H7 (cell line): ENCODE measurements around the gene CST5. TPM values are rescaled to one million over a fixed set of nuclear protein-coding genes. Genes with fewer than 3 reads are reported as not detected.

ENCODE experiments used
- DNase-seq: peaks from one replicate; pipeline ENCODE4 v3.0.0; 2012
- H3K27me3 ChIP-seq: 2 replicates; pipeline ENCODE4 v1.6.0; 2011; ENCODE audit warnings: mild to moderate bottlenecking, low read length; ENCODE audit not compliant: control insufficient read depth, insufficient read depth
- H3K36me3 ChIP-seq: replicated peaks from 2 replicates; pipeline ENCODE4 v1.5.1; 2011; ENCODE audit warnings: low read length; ENCODE audit not compliant: control insufficient read depth, insufficient read depth
- H3K4me3 ChIP-seq: 2 replicates; pipeline ENCODE4 v1.5.1; 2011; ENCODE audit warnings: low read depth, mild to moderate bottlenecking, control low read depth, low read length, moderate library complexity; ENCODE audit not compliant: insufficient read depth
- total RNA-seq: library from RNA; depleted of rRNA; stranded (reverse); fragments of >200 nt; shearing (Covaris generic); gene quantifications from 2 replicates; pipeline ENCODE4 v1.2.3, GENCODE V29; 2014; rRNA removed

The CST5 gene, protein sequence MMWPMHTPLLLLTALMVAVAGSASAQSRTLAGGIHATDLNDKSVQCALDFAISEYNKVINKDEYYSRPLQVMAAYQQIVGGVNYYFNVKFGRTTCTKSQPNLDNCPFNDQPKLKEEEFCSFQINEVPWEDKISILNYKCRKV
- total RNA-seq, result not detected in 2 replicates

DNA sequence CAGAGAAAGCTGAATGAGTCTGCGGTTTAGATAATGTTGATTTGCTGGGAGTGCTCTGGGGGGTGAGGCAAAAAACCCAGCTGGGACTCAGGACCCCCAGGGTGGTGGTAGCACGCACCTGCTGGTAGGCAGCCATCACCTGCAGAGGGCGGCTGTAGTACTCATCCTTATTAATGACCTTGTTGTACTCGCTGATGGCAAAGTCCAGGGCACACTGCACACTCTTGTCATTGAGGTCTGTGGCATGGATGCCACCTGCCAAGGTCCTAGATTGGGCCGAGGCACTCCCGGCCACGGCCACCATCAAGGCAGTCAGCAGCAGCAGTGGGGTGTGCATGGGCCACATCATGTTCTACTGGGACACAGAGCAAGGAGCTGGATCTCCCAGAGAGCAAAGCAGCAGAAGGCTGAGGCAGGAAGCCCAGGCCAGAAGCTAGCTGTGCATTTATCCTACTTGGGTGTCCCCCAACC, at the start of gene CST5:
Gene CST5, minus strand, starts transcription at position 421 of the 471 bp plus-strand sequence. Its CDS starts 72 bp downstream, at position 349.
- no peaks in the 10 kb centered on the region for H3K27me3 ChIP-seq
- H3K36me3 ChIP-seq, result no peaks in the 10 kb centered on the region
- H3K4me3 ChIP-seq, result no peak within 1 kb of the TSS
- DNase-seq, result no peak

DNA sequence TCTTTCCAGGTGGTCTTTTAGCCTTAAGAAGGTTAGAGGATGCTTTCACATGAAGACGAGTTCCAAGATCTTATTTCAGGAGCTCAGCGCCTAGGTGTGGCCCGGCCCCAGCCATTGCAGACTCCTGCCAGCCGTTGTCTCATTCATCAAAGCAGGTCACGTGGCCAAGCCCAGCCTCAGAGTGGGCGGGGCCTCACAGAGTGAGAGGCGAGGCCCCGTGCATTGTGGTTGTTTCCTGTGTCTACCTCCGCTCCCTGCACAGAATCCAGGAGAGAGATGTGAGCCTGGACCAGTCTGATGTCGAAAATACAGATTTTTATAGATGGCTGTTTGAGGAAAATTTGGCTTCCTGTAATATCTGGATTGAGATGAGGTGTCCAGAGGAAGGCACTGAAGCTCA, 49.2 kb upstream of the CST5 start:
- Histone ChIP-seq H3K27me3 (no peaks in the 10 kb centered on the region), H3K4me3 (no peak overlapping the region), H3K36me3 (no peaks in the 10 kb centered on the region)
- no peak for DNase-seq

DNA sequence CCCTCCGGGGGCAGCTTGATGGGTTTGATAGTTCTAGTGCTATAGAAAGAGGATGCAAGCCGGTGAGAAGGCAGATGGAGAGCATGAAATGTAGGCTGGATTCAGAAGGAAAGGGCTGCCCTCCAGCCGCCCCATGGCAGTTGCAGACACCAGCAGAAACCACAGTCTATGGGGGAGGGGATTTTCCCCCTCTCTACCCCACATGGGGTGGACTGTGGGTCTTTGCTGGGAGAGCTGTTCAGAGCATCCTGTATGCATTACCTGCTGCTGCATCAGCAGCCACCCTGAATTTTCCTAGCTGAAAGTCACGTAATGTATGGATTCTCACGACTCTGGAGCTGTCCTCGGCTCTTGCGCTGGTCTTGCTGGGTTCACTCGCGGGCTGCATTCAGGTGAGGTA, 48.8 kb upstream of the CST5 start:
- Histone ChIP-seq H3K4me3 (no peak overlapping the region), H3K27me3 (no peaks in the 10 kb centered on the region), H3K36me3 (no peaks in the 10 kb centered on the region)
- DNase-seq, result no peak

DNA sequence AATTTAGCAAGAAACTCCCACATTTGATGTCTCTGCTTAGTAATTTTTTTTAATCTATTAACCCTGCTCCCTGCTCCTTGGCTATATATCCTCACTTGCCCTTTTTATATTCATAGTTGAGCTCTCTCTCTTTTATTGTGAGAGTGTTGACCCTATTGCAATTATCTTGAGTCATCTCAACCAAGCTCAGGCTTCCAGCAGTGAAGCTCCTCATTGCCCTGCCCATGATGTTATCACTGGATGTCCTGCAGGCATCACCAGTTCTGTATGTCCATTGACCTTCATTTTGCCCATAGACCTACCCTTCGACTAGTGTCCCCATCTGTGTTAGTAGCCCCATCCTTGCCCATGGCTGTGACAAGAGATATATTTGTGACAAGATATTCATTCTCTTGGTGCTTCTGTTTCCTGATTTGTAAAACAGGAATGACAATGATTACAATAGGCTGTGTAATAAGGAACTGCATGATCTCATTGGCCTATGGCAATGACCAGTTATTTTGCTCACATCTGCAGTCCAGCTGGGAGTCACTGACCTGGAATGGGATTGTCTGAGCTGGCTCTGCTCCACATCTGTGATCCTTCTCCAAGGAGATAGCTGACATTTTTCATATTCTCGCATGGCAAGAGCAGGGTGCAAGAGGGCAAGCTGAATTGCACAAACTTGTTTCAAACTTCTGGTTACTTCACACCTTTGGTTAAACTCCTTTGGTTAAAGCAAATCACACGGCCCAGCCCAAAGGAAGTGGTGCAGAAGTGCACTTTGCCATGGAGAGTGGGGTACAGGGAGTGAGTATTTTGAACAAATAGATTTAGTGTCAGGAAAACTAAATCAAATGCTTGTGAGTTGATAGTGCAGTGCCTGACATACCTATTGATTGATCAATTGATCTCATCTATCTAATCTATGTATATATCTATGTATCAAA, 47.7 kb upstream of the CST5 start:
- no peak overlapping the region for H3K4me3 ChIP-seq
- DNase-seq, result no peak
- H3K36me3 ChIP-seq, result no peaks in the 10 kb centered on the region
- H3K27me3 ChIP-seq, result no peaks in the 10 kb centered on the region

DNA sequence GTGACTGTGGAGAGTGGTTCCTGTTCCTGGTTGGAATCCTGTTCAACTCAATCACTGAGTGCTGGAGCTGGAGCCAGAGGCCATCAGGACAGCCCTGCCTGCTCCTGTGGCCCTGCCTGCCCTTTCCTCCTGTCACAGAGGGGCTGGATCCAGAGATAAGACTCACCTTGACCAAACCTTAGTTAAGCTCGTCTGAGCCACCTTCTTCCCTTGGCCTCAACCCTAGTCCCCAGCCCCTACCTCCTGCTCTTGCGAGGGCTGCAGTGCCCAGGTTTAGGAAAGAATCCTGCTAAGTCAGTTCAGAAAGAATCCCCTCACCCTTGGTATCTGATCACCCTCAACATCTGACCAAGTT, 47.0 kb upstream of the CST5 start:
- Histone ChIP-seq H3K4me3 (no peak overlapping the region), H3K36me3 (no peaks in the 10 kb centered on the region), H3K27me3 (no peaks in the 10 kb centered on the region)
- no peak for DNase-seq

DNA sequence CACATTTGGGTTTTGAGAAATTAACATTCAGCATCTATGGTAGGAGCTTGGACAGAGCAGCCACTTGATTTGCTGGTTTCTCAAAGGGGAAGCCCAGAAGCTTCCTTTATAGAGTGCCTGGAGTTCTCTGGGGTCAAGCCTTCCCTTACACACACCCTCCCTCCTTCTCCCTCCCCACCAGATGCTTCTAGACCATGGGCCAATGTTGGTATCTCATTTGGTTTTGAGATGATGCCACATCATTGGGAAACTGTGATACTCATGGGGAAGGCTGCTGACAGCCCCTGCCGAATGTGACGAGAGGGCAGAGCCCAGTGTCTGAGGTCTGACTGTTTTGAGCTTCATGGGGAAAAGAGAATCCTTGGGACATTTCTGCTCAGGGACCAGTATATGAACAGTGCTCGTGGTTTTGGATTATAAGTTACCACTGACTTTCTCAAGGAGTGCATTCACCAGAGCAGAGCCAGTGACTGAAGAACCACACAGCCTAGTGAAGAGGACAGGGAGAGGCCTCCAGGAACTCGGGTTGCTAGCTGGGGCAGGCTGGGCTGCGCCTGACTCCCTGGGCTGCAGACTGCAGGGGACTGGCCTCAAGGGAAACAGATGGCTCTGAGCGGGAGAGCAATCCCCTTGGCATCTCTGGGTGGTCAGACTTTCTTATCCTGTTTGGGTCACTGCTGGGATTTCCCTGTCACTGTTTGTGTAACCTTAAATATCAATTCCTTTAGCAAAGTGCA, 46.4 kb upstream of the CST5 start:
- Histone ChIP-seq H3K27me3 (no peaks in the 10 kb centered on the region), H3K4me3 (no peak overlapping the region), H3K36me3 (no peaks in the 10 kb centered on the region)
- DNase-seq, result no peak

DNA sequence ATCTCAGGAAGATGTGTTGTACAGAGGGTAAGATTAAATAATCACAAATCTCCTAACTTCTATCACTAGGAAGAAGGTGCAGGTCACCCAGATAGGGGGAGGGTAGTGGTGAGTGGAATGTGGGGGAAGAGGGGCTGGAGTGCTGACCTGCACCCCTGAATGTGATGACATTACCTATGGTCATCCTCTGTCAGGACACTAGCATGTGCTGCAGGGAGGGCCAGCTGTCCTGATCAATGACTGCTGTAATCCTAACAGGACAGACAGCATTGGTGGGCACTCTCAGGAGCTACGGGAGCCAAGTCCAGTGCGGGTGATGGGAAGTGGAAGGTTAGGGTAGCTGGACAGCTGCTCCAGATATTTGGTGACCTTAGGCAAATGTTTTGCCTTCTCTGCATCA, 45.2 kb upstream of the CST5 start:
- DNase-seq, result no peak
- Histone ChIP-seq H3K27me3 (no peaks in the 10 kb centered on the region), H3K4me3 (no peak overlapping the region), H3K36me3 (no peaks in the 10 kb centered on the region)

DNA sequence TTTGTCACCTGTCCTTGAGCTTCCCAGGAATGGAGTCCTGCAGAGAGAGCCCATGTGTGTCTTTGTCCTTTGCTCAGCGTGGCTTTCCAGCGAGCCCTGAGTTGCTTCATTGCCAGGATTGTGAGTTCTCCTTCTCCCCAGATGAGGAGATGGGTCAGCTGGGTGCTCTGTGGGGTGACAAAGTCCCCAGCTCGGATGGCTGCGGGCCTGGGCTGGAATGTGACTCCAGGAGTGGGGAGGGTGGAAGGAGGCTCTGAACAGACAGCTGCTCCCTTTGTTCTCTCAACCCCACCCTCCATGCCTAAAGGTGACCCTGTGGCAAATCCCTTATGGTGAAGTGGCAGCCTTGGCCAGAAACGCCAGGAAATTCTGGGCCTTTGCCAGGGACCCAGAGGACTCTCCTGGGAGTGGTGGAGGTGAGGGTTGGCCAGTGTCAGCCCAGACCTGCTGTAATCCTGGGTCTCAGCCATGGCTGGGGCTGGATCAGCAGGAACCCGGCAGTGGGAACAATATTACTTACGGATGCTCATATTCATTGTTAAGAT, 44.4 kb upstream of the CST5 start:
- Histone ChIP-seq H3K4me3 (no peak overlapping the region), H3K27me3 (no peaks in the 10 kb centered on the region), H3K36me3 (no peaks in the 10 kb centered on the region)
- no peak for DNase-seq

DNA sequence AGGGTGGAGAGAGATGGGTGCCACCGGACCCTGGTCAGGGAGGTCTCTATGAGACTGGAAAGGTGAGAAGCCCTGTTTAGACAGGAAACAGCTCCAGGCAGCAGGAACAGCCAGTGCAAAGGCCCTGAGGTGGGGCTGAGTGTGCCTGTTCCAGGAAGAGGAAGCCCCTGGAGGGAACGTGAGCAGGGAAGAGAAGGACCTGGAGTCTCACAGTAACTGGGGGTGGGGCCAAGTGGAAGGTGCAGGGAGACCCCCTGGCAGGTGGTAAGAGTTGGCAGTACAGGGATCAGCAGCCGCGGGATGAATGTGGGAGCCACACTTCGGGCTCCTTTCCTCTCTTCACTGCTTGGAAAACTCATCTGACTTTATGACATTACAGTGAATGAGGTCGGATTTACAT, 43.8 kb upstream of the CST5 start:
- no peak overlapping the region for H3K4me3 ChIP-seq

DNA sequence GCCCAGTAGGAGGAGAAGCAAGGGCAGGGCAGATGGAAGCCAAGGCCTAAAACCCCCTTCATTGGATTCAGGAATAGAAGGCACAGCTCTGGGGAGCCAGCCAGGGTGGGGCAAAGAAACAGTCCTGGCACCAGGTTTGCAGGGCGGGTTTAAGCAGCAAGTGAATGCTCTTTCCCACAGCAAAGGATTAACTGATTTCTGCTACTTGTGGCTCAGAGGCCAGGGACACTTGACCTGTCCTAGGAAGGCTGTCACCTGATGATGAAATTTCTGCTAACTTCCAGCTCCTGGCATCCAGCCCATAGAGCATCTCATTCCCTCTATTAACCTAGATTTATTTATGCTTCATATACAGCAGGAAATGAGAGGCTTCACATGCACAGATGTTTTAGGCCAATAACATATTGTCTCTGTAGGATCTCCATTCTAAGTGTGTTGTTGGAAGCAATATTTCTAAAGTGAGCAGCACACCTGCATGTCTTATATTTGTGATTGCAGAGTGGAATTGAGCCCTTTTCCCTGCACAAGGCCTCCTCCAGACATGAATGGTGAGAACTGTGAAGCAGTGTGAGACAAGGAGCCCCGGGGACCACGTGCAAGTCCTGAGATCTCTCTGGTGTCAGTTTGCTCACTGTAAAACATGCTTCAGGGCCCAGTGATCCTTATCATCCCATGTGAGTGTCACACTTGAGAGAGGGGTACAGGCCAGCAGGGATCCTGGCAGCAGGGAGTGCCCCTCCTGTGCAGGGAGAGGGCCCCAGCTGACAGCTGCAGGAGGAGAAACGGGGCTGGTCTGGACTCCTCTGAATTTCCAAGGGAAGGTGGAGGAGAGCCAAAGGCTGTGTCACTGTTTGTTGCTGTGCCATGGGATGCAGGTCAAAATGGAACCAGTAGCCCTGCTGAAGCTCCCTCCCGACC, 41.1 kb upstream of the CST5 start:
- no peak for DNase-seq
- H3K36me3 ChIP-seq, result no peaks in the 10 kb centered on the region
- no peaks in the 10 kb centered on the region for H3K27me3 ChIP-seq
- no peak overlapping the region for H3K4me3 ChIP-seq

More for the DNA sequence above, 43.8 kb upstream of the CST5 start:
- DNase-seq, result no peak
- Histone ChIP-seq H3K27me3 (no peaks in the 10 kb centered on the region), H3K36me3 (no peaks in the 10 kb centered on the region)

DNA sequence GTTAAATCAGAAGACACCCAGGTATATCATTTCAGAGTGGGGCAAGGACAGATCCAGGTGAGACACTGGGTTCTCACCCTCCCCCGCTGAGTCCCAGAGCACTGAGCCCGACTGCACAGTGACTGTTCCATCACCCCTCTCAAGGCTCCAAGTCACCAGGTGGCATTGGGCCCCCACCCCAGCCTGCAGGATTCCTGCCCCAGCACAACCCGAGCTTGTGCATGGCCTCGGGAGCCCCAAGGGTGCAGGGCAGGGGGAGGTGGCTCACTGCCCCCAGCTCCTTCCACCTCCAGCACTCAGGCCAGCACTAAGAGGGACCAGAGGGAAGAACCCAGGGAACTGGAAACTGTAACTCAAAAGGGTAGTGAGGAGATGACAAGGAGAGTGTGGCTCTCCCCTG, 39.3 kb upstream of the CST5 start:
- Histone ChIP-seq H3K36me3 (no peaks in the 10 kb centered on the region), H3K27me3 (no peaks in the 10 kb centered on the region), H3K4me3 (no peak overlapping the region)
- DNase-seq, result no peak

DNA sequence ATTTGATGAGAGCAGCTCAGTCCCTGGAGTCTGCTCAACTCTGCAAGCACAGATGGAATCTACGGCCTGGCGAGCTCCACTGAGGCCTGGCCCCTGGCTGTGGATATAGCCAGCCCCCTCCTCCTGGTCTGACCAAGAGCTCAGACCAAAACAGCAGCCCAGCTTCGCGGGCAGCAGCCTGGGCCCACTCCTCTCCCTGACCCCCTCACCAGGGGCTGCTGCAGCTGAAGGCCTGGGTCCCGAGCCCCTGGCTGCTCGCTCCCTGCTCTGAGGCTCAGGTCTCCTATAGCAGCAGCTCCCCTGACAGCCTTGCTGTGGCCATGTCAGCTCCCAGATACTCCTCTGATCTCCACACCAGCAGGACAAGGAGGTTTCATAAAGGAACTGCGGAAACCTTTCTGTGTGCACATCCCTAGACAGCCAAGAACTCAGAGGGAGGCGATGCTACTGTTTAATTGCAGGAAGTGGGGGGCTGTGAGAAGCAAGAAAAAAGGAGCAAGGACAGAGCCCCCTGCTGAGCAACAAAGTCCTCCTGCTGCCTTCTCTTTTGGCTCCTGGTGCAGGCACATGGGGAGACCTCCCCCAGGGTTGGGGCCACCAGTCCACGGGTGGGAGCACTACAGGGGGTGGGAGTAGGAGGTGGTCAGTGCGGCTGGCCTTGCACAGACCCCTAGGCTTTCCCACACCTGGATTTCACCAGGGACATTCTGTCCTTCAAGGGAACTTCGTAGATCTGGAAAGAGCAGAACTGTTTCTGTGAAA, 38.7 kb upstream of the CST5 start:
- no peak for DNase-seq
- Histone ChIP-seq H3K27me3 (no peaks in the 10 kb centered on the region), H3K36me3 (no peaks in the 10 kb centered on the region), H3K4me3 (no peak overlapping the region)

DNA sequence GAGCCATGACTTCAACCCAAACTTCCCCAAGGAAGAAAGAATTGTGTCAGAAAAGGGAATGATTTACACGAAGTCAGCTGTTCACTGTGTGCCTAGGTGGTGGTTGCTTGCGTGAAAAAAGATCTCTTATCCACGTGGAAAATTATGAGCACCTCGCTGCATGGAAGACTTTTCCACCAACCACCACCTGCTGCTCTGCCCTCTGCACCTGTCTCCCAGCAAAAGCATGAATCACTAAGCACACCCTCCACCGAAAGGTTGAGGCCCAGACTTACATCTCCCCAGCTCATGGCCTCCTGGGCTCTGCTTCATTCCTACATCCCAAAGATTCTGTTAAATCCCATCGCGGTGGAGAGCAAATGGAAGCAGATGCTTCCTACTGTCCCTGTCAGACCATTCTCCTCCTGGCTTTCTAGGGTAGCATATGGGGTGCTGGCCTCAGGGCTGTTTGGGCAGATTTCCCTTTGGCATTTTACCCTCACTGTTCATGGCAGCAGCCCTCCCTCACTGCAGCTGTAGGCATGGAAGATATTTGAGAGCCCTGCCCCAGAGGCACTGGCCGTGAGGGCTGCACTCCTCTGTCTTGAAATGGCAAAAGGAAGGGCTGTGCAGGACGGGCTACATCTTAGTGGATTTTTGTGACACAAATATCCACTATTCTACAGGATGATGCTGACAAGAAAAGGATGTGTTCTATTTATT, 37.6 kb upstream of the CST5 start:
- no peak overlapping the region for H3K4me3 ChIP-seq
- H3K27me3 ChIP-seq, result no peaks in the 10 kb centered on the region
- no peak for DNase-seq
- H3K36me3 ChIP-seq, result no peaks in the 10 kb centered on the region
